Muscle of leg (tissue), 11 donors: Measurements from ENCODE around the gene MAGI1. TPM values are rescaled to one million over a fixed set of nuclear protein-coding genes. Genes with fewer than 3 reads are reported as not detected.

Source experiments
- DNase-seq: peaks from one replicate; pipeline ENCODE4 v3.0.0; 2013
- H3K27ac ChIP-seq: one replicate; pipeline ENCODE4 v1.5.1; 2013; ENCODE audit warnings: mild to moderate bottlenecking, low read length, control low read depth
- H3K27me3 ChIP-seq: one replicate; pipeline ENCODE4 v1.6.1; 2013; ENCODE audit warnings: low read length; ENCODE audit not compliant: control insufficient read depth, insufficient read depth
- H3K36me3 ChIP-seq: one replicate; pipeline ENCODE4 v1.6.1; 2013; ENCODE audit warnings: low read length; ENCODE audit not compliant: control insufficient read depth, insufficient read depth
- H3K4me1 ChIP-seq: one replicate; pipeline ENCODE4 v1.6.1; 2013; ENCODE audit warnings: low read length; ENCODE audit not compliant: control insufficient read depth, insufficient read depth
- H3K4me3 ChIP-seq: one replicate; pipeline ENCODE4 v1.5.1; 2013; ENCODE audit warnings: low read length, control low read depth
- H3K9me3 ChIP-seq: replicated peaks from 2 replicates; pipeline ENCODE4 v1.6.1; 2013; ENCODE audit warnings: low read depth, low read length; ENCODE audit not compliant: control insufficient read depth
- WGBS: methylation state at CpG from one replicate; pipeline ENCODE4 v1.1.5; 2013; ENCODE audit warnings: missing lambda C conversion rate; ENCODE audit not compliant: insufficient coverage; 5-methylcytosine and 5-hydroxymethylcytosine counted together
- polyA plus RNA-seq, 8 donors: library from polyadenylated mRNA; unstranded; fragments of 120-200 nt; gene quantifications; one replicate each; pipeline versions ENCODE4 v1.2.1 to v1.2.3, GENCODE V29; 2013; ENCODE audit warnings: inconsistent platforms in 1 of 8, low replicate concordance in 1 of 8; ENCODE audit not compliant: insufficient read length in 8 of 8, insufficient read depth in 1 of 8
- total RNA-seq: library from RNA; stranded (reverse); fragments of 120-200 nt; gene quantifications from one replicate; pipeline ENCODE4 v1.2.4, GENCODE V29; 2013

The MAGI1 gene
- total and polyA plus RNA-seq, 9 donors: 10.0 to 16.8 (median 12.0) TPM

DNA sequence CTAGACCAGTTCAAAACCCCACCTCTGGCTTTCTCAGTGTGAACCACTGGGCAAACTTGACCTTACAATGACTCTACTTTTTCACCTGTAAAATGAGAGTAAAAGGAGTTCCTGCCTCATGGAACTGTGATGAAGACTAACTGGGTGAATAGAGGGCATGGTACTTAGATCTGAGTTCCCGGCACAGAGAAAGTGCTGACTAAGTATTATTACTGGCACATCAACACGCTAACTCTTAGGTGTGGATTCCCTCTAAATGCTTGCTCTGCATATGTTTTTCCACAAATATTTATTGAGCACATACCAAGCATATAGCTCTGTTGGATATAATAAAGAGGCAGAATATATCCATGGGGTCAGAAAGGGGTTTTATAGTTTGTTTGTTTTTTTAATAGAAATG is 437.8 kb downstream of the MAGI1 start:
- Histone ChIP-seq H3K9me3 (no peaks in the 10 kb centered on the region), H3K4me1 (peaks cover 16% of the 10 kb centered on the region), H3K4me3 (no peak overlapping the region), H3K36me3 (no peaks in the 10 kb centered on the region), H3K27me3 (peaks cover 11% of the 10 kb centered on the region), H3K27ac (no peak overlapping the region)
- WGBS: no CpG with 5 or more reads among the region's 2 CpGs
- DNase-seq: no peak

- DNase-seq: peak; percentile 51
- Histone ChIP-seq H3K4me3 (peak overlapping the region; percentile 2), H3K27ac (no peak overlapping the region), H3K27me3 (peaks cover 11% of the 10 kb centered on the region), H3K36me3 (no peaks in the 10 kb centered on the region), H3K4me1 (peaks cover 16% of the 10 kb centered on the region), H3K9me3 (no peaks in the 10 kb centered on the region)
- WGBS: 13% methylated on average over 9 of the region's 20 CpGs
Observed at GRCh38 chr3:65597952-65598413, 440.7 kb downstream of the MAGI1 start.

- H3K4me3 ChIP-seq: peak overlapping the region; percentile 36
- peak; percentile 67 for DNase-seq
- H3K36me3 ChIP-seq: no peaks in the 10 kb centered on the region
- peaks cover 11% of the 10 kb centered on the region for H3K27me3 ChIP-seq
- peak overlapping the region; percentile 42 for H3K27ac ChIP-seq
- peaks cover 16% of the 10 kb centered on the region for H3K4me1 ChIP-seq
- WGBS: under 1% methylated on average over 19 of the region's 34 CpGs
- H3K9me3 ChIP-seq: no peaks in the 10 kb centered on the region
Observed at GRCh38 chr3:65597226-65597951, 441.3 kb downstream of the MAGI1 start.

DNA sequence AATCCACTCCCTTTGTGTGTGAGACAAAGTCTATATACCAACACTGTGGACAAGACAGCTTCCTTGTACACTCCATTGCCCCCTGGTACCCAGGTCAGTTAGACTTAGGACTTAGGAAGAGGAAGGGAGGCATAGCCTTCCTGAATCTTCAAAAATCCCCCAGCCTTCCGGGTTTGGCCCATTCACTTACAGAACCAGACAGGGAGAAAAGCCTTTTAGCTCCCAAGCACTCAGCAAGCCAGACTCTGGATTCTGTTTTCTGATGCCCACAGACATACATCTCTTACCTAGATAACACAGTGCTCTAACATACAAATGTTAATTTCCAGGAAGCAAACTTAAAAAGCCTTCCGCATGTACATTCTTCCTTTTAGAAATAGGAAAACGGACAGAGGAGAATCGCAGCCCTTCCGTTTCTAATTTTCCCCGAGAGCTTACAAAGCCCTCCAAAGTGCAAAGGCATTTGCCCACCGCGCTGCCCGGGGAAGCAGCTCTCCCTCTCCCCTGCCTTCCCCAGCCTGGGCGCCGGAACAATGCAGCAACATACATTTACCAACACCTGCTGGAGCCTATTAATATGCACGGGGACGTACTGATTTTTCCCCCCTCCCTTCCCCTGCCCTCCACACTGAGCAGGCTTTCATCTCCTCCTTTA is 442.0 kb downstream of the MAGI1 start:
- Histone ChIP-seq H3K9me3 (no peaks in the 10 kb centered on the region), H3K4me1 (peaks cover 16% of the 10 kb centered on the region), H3K36me3 (no peaks in the 10 kb centered on the region), H3K27ac (no peak overlapping the region), H3K4me3 (peak overlapping the region; percentile 28), H3K27me3 (peaks cover 11% of the 10 kb centered on the region)
- WGBS: 10% methylated on average over 13 of the region's 13 CpGs
- DNase-seq: no peak

DNA sequence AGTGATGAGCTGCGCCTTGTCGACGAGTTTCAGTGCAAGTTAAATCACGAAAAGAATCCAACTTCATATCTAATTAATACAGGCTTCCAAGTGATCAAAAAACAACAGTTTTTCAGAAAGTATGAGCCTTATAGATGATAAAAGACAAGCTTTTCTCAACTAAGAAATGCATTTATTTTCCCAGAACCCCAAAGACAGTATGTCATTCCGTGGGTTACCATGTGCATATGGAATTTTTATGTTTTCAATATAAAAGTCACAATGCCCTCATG is 442.8 kb downstream of the MAGI1 start:
- no peak for DNase-seq
- WGBS: no CpG with 5 or more reads among the region's 5 CpGs
- H3K9me3 ChIP-seq: no peaks in the 10 kb centered on the region
- H3K27me3 ChIP-seq: peaks cover 11% of the 10 kb centered on the region
- no peak overlapping the region for H3K27ac ChIP-seq
- no peaks in the 10 kb centered on the region for H3K36me3 ChIP-seq
- H3K4me3 ChIP-seq: no peak overlapping the region
- peaks cover 16% of the 10 kb centered on the region for H3K4me1 ChIP-seq

GRCh38 chr3:65595222-65596028 is 443.3 kb downstream of the MAGI1 start:
- H3K4me3 ChIP-seq: no peak overlapping the region
- no peaks in the 10 kb centered on the region for H3K9me3 ChIP-seq
- no peaks in the 10 kb centered on the region for H3K36me3 ChIP-seq
- peaks cover 11% of the 10 kb centered on the region for H3K27me3 ChIP-seq
- no peak overlapping the region for H3K27ac ChIP-seq
- peak; percentile 13 for DNase-seq
- peaks cover 16% of the 10 kb centered on the region for H3K4me1 ChIP-seq
- WGBS: 56% methylated on average over 1 of the region's 8 CpGs

GRCh38 chr3:65593780-65594752 is 444.7 kb downstream of the MAGI1 start:
- 100% methylated on average over 1 of the region's 4 CpGs for WGBS
- no peak for DNase-seq
- Histone ChIP-seq H3K4me1 (peaks cover 16% of the 10 kb centered on the region), H3K9me3 (no peaks in the 10 kb centered on the region), H3K36me3 (no peaks in the 10 kb centered on the region), H3K4me3 (no peak overlapping the region), H3K27me3 (peaks cover 11% of the 10 kb centered on the region), H3K27ac (no peak overlapping the region)

GRCh38 chr3:65591313-65591712 is 447.4 kb downstream of the MAGI1 start:
- Histone ChIP-seq H3K27me3 (no peaks in the 10 kb centered on the region), H3K4me1 (no peaks in the 10 kb centered on the region), H3K4me3 (no peak overlapping the region), H3K9me3 (no peaks in the 10 kb centered on the region), H3K27ac (no peak overlapping the region), H3K36me3 (no peaks in the 10 kb centered on the region)
- DNase-seq: no peak
- 83% methylated on average over 1 of the region's 3 CpGs for WGBS

GRCh38 chr3:65588884-65589283 is 449.8 kb downstream of the MAGI1 start:
- no peaks in the 10 kb centered on the region for H3K36me3 ChIP-seq

More at GRCh38 chr3:65588884-65589283, 449.8 kb downstream of the MAGI1 start:
- WGBS: 94% methylated on average over 2 of the region's 3 CpGs
- Histone ChIP-seq H3K4me3 (no peak overlapping the region), H3K4me1 (no peaks in the 10 kb centered on the region), H3K27me3 (no peaks in the 10 kb centered on the region), H3K9me3 (no peaks in the 10 kb centered on the region), H3K27ac (no peak overlapping the region)
- no peak for DNase-seq
